Panc1 (cell line): Measurements from ENCODE around the gene DPH6. TPM values are rescaled to one million over a fixed set of nuclear protein-coding genes. Genes with fewer than 3 reads are reported as not detected.

Experiments
- ATAC-seq: fragments of 200-7000 bp; cut with Tn5 transposase; 2 replicates; pipeline ENCODE4 v1.9.1; 2020; ENCODE audit warnings: mild to moderate bottlenecking, moderate library complexity
- BruUV-seq: library from RNA; stranded (reverse); fragments of 400-500 nt; replicated peaks from 2 replicates; lab custom pipeline; 2021; lab: Mats Ljungman, UMichigan
- CTCF ChIA-PET: fragments of 300-600 bp; sonication (Branson Sonifier 250); formaldehyde crosslinking; loops from one replicate; lab custom pipeline; 2022; ENCODE audit warnings: antibody characterized with exemption; lab: Charles Lee
- POLR2A ChIA-PET: fragments of 300-600 bp; sonication (Branson Sonifier 250); formaldehyde crosslinking; loops from one replicate; lab custom pipeline; 2022; ENCODE audit warnings: antibody characterized with exemption; lab: Charles Lee
- DNase-seq: peaks from one replicate; pipeline ENCODE4 v3.0.0-alpha.2; 2010; ENCODE audit warnings: low read depth, low spot score
- H3K27ac ChIP-seq: 2 replicates; pipeline ENCODE4 v1.5.1; 2011; ENCODE audit warnings: mild to moderate bottlenecking, low read length, inconsistent platforms
- H3K27me3 ChIP-seq: fragments of 200-500 bp; sonication (Bioruptor generic); 2 replicates; pipeline ENCODE4 v1.6.0; 2014; ENCODE audit warnings: low read length, inconsistent platforms; ENCODE audit not compliant: control insufficient read depth, insufficient read depth
- H3K36me3 ChIP-seq: fragments of 200-500 bp; sonication (Bioruptor generic); 2 replicates; pipeline ENCODE4 v1.5.1; 2014; ENCODE audit warnings: inconsistent platforms, mild to moderate bottlenecking, low read length, moderate library complexity; ENCODE audit not compliant: control insufficient read depth, insufficient read depth
- H3K4me1 ChIP-seq: 2 replicates; pipeline ENCODE4 v1.5.1; 2011; ENCODE audit warnings: inconsistent platforms, mild to moderate bottlenecking, low read length, moderate library complexity; ENCODE audit not compliant: control insufficient read depth, insufficient read depth
- H3K4me3 ChIP-seq, 2 experiments: 2 replicates each; pipeline ENCODE4 v1.5.1; 2011 to 2012; ENCODE audit warnings: low read depth in 2 of 2, low read length in 2 of 2, mild to moderate bottlenecking in 2 of 2, inconsistent platforms in 1 of 2, moderate library complexity in 1 of 2
- H3K9me3 ChIP-seq: fragments of 200-500 bp; sonication (Bioruptor generic); 2 replicates; pipeline ENCODE4 v1.5.1; 2014; ENCODE audit warnings: low read depth, mild to moderate bottlenecking, inconsistent platforms, low read length, moderate library complexity; ENCODE audit not compliant: control insufficient read depth, insufficient read depth
- POLR2AphosphoS5 ChIP-seq: IDR thresholded peaks from 2 replicates; pipeline ENCODE4 v1.6.1; 2012; ENCODE audit warnings: mild to moderate bottlenecking, low read depth, low read length, moderate library complexity
- SIN3A ChIP-seq: IDR thresholded peaks from 2 replicates; pipeline ENCODE4 v1.6.1; 2012; ENCODE audit warnings: low read depth, mild to moderate bottlenecking, low read length, moderate library complexity, borderline replicate concordance; ENCODE audit not compliant: insufficient read depth
- TCF7L2 ChIP-seq: IDR thresholded peaks from 2 replicates; pipeline ENCODE4 v1.6.1; 2011; ENCODE audit warnings: mild to moderate bottlenecking, low read depth, low read length, inconsistent platforms
- in situ Hi-C: cut with HindIII; loops from 2 replicates; pipeline ENCODE4 v1.10.0; 2016; ENCODE audit warnings: low sequenced_read_pairs, low pct_unique_long_range_greater_than_20kb
- intact Hi-C: fragments of 100-400 bp; cut with micrococcal nuclease; formaldehyde crosslinking; loops from one replicate; pipeline ENCODE4 v1.10.0; 2022; ENCODE audit not compliant: unreplicated experiment
- total RNA-seq: library from RNA; stranded (reverse); gene quantifications from one replicate; pipeline ENCODE4 v1.2.1, GENCODE V29; 2021; ENCODE audit not compliant: unreplicated experiment
- TF ChIP-seq, protein P1 (sequence below): fragments of 450-650 bp; IDR thresholded peaks from 2 replicates; pipeline ENCODE4 v1.5.1; 2017; ENCODE audit warnings: mild to moderate bottlenecking
- TF ChIP-seq, protein P2 (sequence below), 2 experiments: IDR thresholded peaks; 2 replicates each; pipeline ENCODE4 v1.6.1; 2011 to 2012; ENCODE audit warnings: low read depth in 2 of 2, control low read depth in 1 of 2, low read length in 1 of 2, mild to moderate bottlenecking in 1 of 2, moderate library complexity in 1 of 2; ENCODE audit not compliant: insufficient read depth in 1 of 2

The DPH6 gene
- total RNA-seq, 1 experiment from 2014 or later, result 24.0 TPM

DNA sequence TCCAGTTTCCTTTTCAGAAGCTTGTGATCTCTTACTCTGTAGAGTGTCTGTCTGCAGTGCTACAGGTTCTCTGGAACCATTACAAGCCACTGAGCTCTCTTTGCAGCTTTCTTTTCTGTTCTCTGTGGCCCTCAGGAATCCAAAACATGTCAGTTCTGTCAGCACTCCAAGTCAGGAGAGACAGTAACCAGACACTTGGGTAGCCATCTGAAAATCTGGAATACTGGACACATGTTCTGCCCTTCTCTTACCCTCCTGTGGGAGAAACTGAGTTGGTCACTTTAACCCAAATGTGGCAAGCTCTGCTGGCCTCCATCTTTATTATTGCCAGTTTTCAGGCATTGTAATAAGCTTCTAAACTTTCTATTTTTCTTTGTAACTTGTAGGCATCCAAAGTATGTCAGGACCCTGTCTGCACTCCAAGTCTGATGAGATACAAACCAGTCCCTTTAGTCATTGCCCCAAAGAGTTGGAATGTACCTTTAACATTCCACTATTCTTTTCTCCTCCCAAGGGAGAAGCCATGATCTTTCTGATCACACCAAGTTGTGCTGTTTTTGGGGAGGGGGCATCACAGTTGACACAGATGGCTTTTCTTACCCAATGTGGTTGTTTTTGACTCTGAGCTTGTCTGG is 183.7 kb downstream of the DPH6 start:
- TF ChIP-seq POLR2AphosphoS5 (no peak), TCF7L2 (no peak)
- TF ChIP-seq, protein P1, sequence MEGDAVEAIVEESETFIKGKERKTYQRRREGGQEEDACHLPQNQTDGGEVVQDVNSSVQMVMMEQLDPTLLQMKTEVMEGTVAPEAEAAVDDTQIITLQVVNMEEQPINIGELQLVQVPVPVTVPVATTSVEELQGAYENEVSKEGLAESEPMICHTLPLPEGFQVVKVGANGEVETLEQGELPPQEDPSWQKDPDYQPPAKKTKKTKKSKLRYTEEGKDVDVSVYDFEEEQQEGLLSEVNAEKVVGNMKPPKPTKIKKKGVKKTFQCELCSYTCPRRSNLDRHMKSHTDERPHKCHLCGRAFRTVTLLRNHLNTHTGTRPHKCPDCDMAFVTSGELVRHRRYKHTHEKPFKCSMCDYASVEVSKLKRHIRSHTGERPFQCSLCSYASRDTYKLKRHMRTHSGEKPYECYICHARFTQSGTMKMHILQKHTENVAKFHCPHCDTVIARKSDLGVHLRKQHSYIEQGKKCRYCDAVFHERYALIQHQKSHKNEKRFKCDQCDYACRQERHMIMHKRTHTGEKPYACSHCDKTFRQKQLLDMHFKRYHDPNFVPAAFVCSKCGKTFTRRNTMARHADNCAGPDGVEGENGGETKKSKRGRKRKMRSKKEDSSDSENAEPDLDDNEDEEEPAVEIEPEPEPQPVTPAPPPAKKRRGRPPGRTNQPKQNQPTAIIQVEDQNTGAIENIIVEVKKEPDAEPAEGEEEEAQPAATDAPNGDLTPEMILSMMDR, result no peak
- ATAC-seq, result no peak
- Histone ChIP-seq H3K4me3 (no peak overlapping the region), H3K4me1 (no peaks in the 10 kb centered on the region), H3K9me3 (peaks cover 4% of the 10 kb centered on the region; the same call in 1 of the 2 replicates), H3K27ac (no peak overlapping the region), H3K27me3 (no peaks in the 10 kb centered on the region), H3K36me3 (no peaks in the 10 kb centered on the region)
- CTCF ChIA-PET, result no interaction called here
- DNase-seq, result no peak
- in situ Hi-C loops, result no loop called here
- BruUV-seq, result no TSS peak
- POLR2A ChIA-PET, result interaction anchor here (0.6 kb wide), 1 partner anchor 621 kb away, joined by 3 read pairs; no protein-coding TSS in a partner anchor
- intact Hi-C loops, result no loop called here

DNA sequence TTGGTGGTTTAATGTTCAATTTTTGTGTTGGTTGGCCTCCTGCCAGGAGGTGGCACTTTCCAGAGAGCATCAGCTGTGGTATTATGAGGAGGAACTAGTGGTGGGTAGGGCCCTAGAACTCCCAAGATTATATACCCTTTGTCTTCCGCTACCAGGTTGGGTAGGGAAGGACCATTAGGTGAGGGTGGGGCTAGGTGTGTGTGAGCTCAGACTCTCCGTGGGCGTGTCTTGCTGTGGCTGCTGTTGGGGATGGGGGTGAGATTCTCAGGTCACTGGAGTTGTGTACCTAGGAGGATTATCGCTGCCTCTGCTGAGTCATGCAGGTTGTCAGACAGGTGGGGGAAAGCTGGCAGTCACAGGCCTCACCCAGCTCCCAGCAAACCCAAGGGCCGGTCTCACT is 187.1 kb downstream of the DPH6 start:
- TF ChIP-seq SIN3A (no peak), TCF7L2 (no peak), POLR2AphosphoS5 (no peak)
- TF ChIP-seq, protein P2, sequence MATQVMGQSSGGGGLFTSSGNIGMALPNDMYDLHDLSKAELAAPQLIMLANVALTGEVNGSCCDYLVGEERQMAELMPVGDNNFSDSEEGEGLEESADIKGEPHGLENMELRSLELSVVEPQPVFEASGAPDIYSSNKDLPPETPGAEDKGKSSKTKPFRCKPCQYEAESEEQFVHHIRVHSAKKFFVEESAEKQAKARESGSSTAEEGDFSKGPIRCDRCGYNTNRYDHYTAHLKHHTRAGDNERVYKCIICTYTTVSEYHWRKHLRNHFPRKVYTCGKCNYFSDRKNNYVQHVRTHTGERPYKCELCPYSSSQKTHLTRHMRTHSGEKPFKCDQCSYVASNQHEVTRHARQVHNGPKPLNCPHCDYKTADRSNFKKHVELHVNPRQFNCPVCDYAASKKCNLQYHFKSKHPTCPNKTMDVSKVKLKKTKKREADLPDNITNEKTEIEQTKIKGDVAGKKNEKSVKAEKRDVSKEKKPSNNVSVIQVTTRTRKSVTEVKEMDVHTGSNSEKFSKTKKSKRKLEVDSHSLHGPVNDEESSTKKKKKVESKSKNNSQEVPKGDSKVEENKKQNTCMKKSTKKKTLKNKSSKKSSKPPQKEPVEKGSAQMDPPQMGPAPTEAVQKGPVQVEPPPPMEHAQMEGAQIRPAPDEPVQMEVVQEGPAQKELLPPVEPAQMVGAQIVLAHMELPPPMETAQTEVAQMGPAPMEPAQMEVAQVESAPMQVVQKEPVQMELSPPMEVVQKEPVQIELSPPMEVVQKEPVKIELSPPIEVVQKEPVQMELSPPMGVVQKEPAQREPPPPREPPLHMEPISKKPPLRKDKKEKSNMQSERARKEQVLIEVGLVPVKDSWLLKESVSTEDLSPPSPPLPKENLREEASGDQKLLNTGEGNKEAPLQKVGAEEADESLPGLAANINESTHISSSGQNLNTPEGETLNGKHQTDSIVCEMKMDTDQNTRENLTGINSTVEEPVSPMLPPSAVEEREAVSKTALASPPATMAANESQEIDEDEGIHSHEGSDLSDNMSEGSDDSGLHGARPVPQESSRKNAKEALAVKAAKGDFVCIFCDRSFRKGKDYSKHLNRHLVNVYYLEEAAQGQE (IDR thresholded peaks at IDR 0.05; ENCODE audit: insufficient read depth in 1 of 2, low read depth in 2 of 2, low read length in 1 of 2), result no peak
- TF ChIP-seq, protein P1, result no peak
- no peak for ATAC-seq

More for the DNA sequence above, 187.1 kb downstream of the DPH6 start:
- no peak overlapping the region for H3K27ac ChIP-seq
- no peak for DNase-seq
- H3K4me1 ChIP-seq, result no peaks in the 10 kb centered on the region
- no peaks in the 10 kb centered on the region for H3K9me3 ChIP-seq
- in situ Hi-C loops (no loop called here), intact Hi-C loops (no loop called here)
- ChIA-PET CTCF (no interaction called here), POLR2A (no interaction called here)
- no peak overlapping the region for H3K4me3 ChIP-seq
- no TSS peak for BruUV-seq
- H3K27me3 ChIP-seq, result no peaks in the 10 kb centered on the region
- no peaks in the 10 kb centered on the region for H3K36me3 ChIP-seq
